Measurements from ENCODE around the gene MEF2D. TPM values are rescaled to one million over a fixed set of nuclear protein-coding genes. Genes with fewer than 3 reads are reported as not detected.
A peak's percentile ranks its signal among the peaks of the same experiment; 100 is the strongest.

MEF2D gene
- total RNA-seq, 1 donor from 2014 or later = 37.8 TPM

DNA sequence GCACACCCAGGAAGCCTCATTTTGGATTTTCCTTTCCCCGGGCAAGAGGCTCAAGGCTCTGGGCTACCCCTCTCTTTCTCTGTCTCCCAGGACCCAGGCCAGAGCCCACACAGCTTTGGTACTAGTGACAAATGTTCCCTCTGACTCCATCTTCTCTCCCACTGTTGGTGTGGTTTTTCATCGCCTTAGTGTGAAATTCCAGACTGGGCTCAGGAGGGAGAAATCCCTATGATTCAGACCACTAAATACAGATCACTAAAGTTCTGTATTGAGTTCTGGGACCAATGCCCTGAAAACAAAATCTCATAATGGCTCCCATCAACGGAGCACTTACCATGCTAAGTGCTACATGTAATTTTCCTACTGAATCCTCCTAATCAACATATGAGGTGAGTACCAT lies 45.7 kb upstream of the MEF2D start:
- TF ChIP-seq CTCF (IDR thresholded peaks at IDR 0.05; ENCODE audit: unreplicated experiment) = no peak
- no peaks in the 10 kb centered on the region for H3K36me3 Mint-ChIP-seq

GRCh38 chr1:156544592-156545102 lies 44.1 kb upstream of the MEF2D start:
- H3K4me3 Mint-ChIP-seq = no peak overlapping the region
- H3K9me3 Mint-ChIP-seq = no peaks in the 10 kb centered on the region
- H3K27ac Mint-ChIP-seq = no peak overlapping the region
- peaks cover 2% of the 10 kb centered on the region for H3K36me3 Mint-ChIP-seq
- TF ChIP-seq CTCF (IDR thresholded peaks at IDR 0.05; ENCODE audit: unreplicated experiment) = no peak
- H3K27me3 Mint-ChIP-seq (ENCODE audit: low read depth) = no peaks in the 10 kb centered on the region
- H3K4me1 Mint-ChIP-seq = peaks cover 7% of the 10 kb centered on the region
- DNase-seq (ENCODE audit: low spot score in 2 of 2, unreplicated experiment in 2 of 2) = no peak

More for the DNA sequence above, 45.7 kb upstream of the MEF2D start:
- H3K27me3 Mint-ChIP-seq (ENCODE audit: low read depth) = no peaks in the 10 kb centered on the region
- no peaks in the 10 kb centered on the region for H3K9me3 Mint-ChIP-seq
- H3K4me3 Mint-ChIP-seq = no peak overlapping the region
- DNase-seq (ENCODE audit: low spot score in 2 of 2, unreplicated experiment in 2 of 2) = no peak
- no peak overlapping the region for H3K27ac Mint-ChIP-seq
- H3K4me1 Mint-ChIP-seq = peaks cover 7% of the 10 kb centered on the region

- TF ChIP-seq CTCF (IDR thresholded peaks at IDR 0.05; ENCODE audit: unreplicated experiment) = no peak
- Mint-ChIP-seq H3K36me3 (peaks cover 9% of the 10 kb centered on the region), H3K27me3 (ENCODE audit: low read depth) (no peaks in the 10 kb centered on the region), H3K4me3 (no peak overlapping the region), H3K4me1 (peaks cover 7% of the 10 kb centered on the region), H3K27ac (peak overlapping the region; percentile 36), H3K9me3 (no peaks in the 10 kb centered on the region)
- DNase-seq (ENCODE audit: low spot score in 2 of 2, unreplicated experiment in 2 of 2) = no peak
Observed at GRCh38 chr1:156543066-156543465, 42.5 kb upstream of the MEF2D start.

- Mint-ChIP-seq H3K4me1 (peaks cover 7% of the 10 kb centered on the region), H3K27ac (no peak overlapping the region), H3K27me3 (ENCODE audit: low read depth) (no peaks in the 10 kb centered on the region), H3K36me3 (peaks cover 12% of the 10 kb centered on the region), H3K4me3 (no peak overlapping the region), H3K9me3 (no peaks in the 10 kb centered on the region)
- no peak for DNase-seq (ENCODE audit: low spot score in 2 of 2, unreplicated experiment in 2 of 2)
- TF ChIP-seq CTCF (IDR thresholded peaks at IDR 0.05; ENCODE audit: unreplicated experiment) = no peak
Observed at GRCh38 chr1:156540955-156541354, 40.4 kb upstream of the MEF2D start.

GRCh38 chr1:156539818-156540355 lies 39.3 kb upstream of the MEF2D start:
- H3K36me3 Mint-ChIP-seq = peaks cover 12% of the 10 kb centered on the region

More at GRCh38 chr1:156539818-156540355, 39.3 kb upstream of the MEF2D start:
- DNase-seq (ENCODE audit: low spot score in 2 of 2, unreplicated experiment in 2 of 2) = no peak
- Mint-ChIP-seq H3K27ac (no peak overlapping the region), H3K4me3 (no peak overlapping the region), H3K9me3 (no peaks in the 10 kb centered on the region), H3K4me1 (peaks cover 7% of the 10 kb centered on the region), H3K27me3 (ENCODE audit: low read depth) (no peaks in the 10 kb centered on the region)
- TF ChIP-seq CTCF (IDR thresholded peaks at IDR 0.05; ENCODE audit: unreplicated experiment) = no peak

Data from mesothelial cell of epicardium (in vitro differentiated cells).